ENCODE data around the gene TMEFF2.
"Not testable (repeated sequence)": the region's sequence is repeated elsewhere in the genome, so short reads cannot be mapped to it uniquely, and the experiment has no call there.

TMEFF2 gene

DNA sequence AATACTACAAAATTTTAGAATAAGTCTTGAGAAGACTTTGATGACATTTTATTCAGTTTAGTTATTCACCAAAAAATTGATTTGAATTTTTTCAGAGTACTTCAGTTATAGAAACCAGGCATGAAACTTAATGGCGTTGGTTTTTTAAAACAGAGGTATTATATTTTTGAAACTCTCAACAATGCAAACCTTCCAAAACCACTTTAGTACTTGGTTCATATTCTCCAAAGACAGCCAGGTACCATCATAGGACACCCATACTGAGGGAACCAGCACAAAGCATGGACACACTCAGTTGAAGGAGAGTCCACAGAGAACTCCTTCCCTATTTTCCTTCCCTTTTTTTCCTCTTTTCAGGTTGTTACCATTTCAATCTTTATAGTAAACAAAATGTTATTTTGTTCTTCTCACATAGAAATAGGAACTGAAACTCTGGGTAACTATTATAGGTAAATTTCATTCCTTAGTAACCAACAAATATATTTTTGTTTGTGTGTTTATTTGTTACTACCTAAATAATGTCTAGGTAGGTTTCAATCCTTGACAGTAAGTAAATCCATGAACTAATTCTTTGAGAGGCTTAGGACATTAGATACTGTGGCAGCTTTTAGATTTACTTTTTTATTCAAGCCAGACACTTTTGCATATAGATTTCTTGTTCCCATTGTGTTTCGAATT lies 95.8 kb downstream of the TMEFF2 start:
- Histone ChIP-seq H3K4me1 (no peaks in the 10 kb centered on the region), H3K4me3 (no peak overlapping the region), H3K27ac (no peak overlapping the region), H3K36me3 (no peaks in the 10 kb centered on the region), H3K9me3 (no peaks in the 10 kb centered on the region), H3K27me3 (no peaks in the 10 kb centered on the region)
- no peak for TF ChIP-seq CTCF (IDR thresholded peaks at IDR 0.05)
- DNase-seq: no peak
- intact Hi-C loops (cut with DNase I; ENCODE audit: low total_unique reads): no loop called here

- TF ChIP-seq CTCF (IDR thresholded peaks at IDR 0.05): no peak
- H3K4me3 ChIP-seq: no peak overlapping the region
- H3K27ac ChIP-seq: no peak overlapping the region
- H3K36me3 ChIP-seq: no peaks in the 10 kb centered on the region
- H3K9me3 ChIP-seq: no peaks in the 10 kb centered on the region
- no peaks in the 10 kb centered on the region for H3K4me1 ChIP-seq
- intact Hi-C loops (cut with DNase I; ENCODE audit: low total_unique reads): no loop called here
- DNase-seq: no peak
- no peaks in the 10 kb centered on the region for H3K27me3 ChIP-seq
These were observed 103.3 kb downstream of the TMEFF2 start for GRCh38 chr2:192091476-192091875.

DNA sequence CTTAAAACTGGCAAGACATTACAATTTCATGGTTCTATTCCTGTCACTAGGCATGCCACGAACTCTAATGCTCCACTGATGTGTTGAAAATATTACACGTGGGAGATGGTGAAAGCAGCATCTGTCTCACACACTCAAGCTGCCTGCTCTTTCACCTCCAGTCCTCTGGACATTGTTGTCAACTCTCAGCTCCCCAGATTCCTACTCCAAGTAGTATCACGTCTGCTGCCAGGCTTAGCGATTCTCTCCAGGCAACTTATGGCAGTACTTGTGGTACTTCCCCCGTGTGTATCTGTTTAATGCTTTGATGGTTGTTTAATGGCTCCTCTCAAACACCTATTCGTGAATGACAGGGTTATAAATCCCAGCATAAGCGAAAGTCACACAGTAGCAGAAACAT lies 103.8 kb downstream of the TMEFF2 start:
- TF ChIP-seq CTCF (IDR thresholded peaks at IDR 0.05): no peak
- intact Hi-C loops (cut with DNase I; ENCODE audit: low total_unique reads): no loop called here
- Histone ChIP-seq H3K36me3 (no peaks in the 10 kb centered on the region), H3K9me3 (no peaks in the 10 kb centered on the region), H3K27ac (no peak overlapping the region), H3K27me3 (no peaks in the 10 kb centered on the region), H3K4me1 (no peaks in the 10 kb centered on the region), H3K4me3 (no peak overlapping the region)
- no peak for DNase-seq

DNA sequence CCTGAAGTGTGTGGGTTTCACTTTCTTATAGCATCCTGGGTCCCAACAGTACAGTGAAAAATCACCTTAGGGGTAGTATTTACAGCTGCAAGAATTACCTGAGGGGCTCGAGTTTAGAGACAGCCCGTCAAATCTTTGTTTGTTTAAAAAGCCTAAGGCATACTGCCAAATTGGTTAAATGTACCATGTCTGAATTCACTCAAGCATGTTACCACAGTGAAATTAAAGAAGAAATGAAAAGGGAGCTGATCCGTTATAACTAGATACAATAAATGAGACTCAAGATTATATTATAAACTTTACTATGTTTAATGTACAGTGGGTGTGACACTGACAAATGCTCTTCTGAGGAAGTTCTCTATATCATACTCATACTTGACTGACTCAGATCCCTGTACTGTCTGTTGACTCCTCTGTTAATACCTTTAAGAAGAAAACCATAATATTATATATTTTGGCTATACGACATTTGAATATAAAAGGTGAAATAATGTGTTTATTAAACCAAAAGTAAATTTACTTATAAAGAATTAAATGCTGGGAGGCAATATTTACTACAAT lies 107.3 kb downstream of the TMEFF2 start:
- TF ChIP-seq CTCF (IDR thresholded peaks at IDR 0.05): no peak
- no peak overlapping the region for H3K4me3 ChIP-seq

GRCh38 chr2:192082121-192082520 lies 112.6 kb downstream of the TMEFF2 start:
- no peak for TF ChIP-seq CTCF (IDR thresholded peaks at IDR 0.05)
- Histone ChIP-seq H3K9me3 (no peaks in the 10 kb centered on the region), H3K36me3 (no peaks in the 10 kb centered on the region), H3K27ac (no peak overlapping the region), H3K4me1 (no peaks in the 10 kb centered on the region), H3K27me3 (no peaks in the 10 kb centered on the region), H3K4me3 (no peak overlapping the region)
- DNase-seq: no peak
- intact Hi-C loops (cut with DNase I; ENCODE audit: low total_unique reads): no loop called here

More for the DNA sequence above, 107.3 kb downstream of the TMEFF2 start:
- H3K4me1 ChIP-seq: no peaks in the 10 kb centered on the region
- no peaks in the 10 kb centered on the region for H3K27me3 ChIP-seq
- no peaks in the 10 kb centered on the region for H3K36me3 ChIP-seq
- no peak overlapping the region for H3K27ac ChIP-seq
- no peak for DNase-seq
- intact Hi-C loops (cut with DNase I; ENCODE audit: low total_unique reads): no loop called here
- H3K9me3 ChIP-seq: no peaks in the 10 kb centered on the region

- not testable (repeated sequence) for H3K36me3 ChIP-seq
These were observed 114.6 kb downstream of the TMEFF2 start for GRCh38 chr2:192080096-192080495.

More at GRCh38 chr2:192080096-192080495, 114.6 kb downstream of the TMEFF2 start:
- H3K4me3 ChIP-seq; H3K4me1 ChIP-seq; DNase-seq; intact Hi-C loops (cut with DNase I; ENCODE audit: low total_unique reads); H3K9me3 ChIP-seq; H3K27me3 ChIP-seq; H3K27ac ChIP-seq: not testable (repeated sequence)

Data from tibial artery (tissue), 4 donors.